Erythroblast (primary cell): ENCODE results near the gene PDLIM4.

Experiments
- GATA1 ChIP-seq: IDR thresholded peaks from 2 replicates; pipeline ENCODE4 v1.6.1; 2011; ENCODE audit warnings: low read depth, mild to moderate bottlenecking, control low read depth, low read length, moderate library complexity
- POLR2A ChIP-seq: IDR thresholded peaks from 2 replicates; pipeline ENCODE4 v1.6.1; 2011; ENCODE audit warnings: mild to moderate bottlenecking, low read length

- TF ChIP-seq POLR2A (no peak), GATA1 (no peak)
Observed at GRCh38 chr5:132279801-132280200, 22.3 kb downstream of the PDLIM4 start.
